ENCODE data around the gene PLET1. TPM values are rescaled to one million over a fixed set of nuclear protein-coding genes. Genes with fewer than 3 reads are reported as not detected.
A peak's percentile ranks its signal among the peaks of the same experiment; 100 is the strongest.

Gene PLET1
- total and polyA plus RNA-seq, 7 experiments from 2014 or later, result not detected

GRCh38 chr11:112216561-112217105, 44.0 kb downstream of the PLET1 start:
- intact Hi-C loops (cut with micrococcal nuclease), result loop anchor here (5.0 kb wide), 3 partner anchors 284 to 1581 kb away; no protein-coding TSS in a partner anchor
- H3K27ac ChIP-seq (ENCODE audit: low read depth, low read length), result no peak overlapping the region
- DNase-seq (no peak), ATAC-seq (no peak)
- no peaks in the 10 kb centered on the region for H3K4me1 ChIP-seq (ENCODE audit: control insufficient read depth in 2 of 2, insufficient read depth in 2 of 2, low read length in 2 of 2)
- no peak overlapping the region for H3K4me3 ChIP-seq (ENCODE audit: low read length)
- Mint-ChIP-seq H3K9me3 (no peaks in the 10 kb centered on the region), H3K27ac (no peak overlapping the region), H3K4me1 (peaks cover 0 to 20% (median 6%) of the 10 kb centered on the region in 7 donors), H3K4me3 (no peak overlapping the region), H3K36me3 (no peaks in the 10 kb centered on the region), H3K27me3 (peaks cover 0 to 9% (median 0%) of the 10 kb centered on the region in 5 donors)
- no peaks in the 10 kb centered on the region for H3K27me3 ChIP-seq (ENCODE audit: control insufficient read depth in 2 of 2, insufficient read depth in 2 of 2, low read length in 2 of 2)
- no peaks in the 10 kb centered on the region for H3K9me3 ChIP-seq (ENCODE audit: control insufficient read depth in 2 of 3, low read length in 3 of 3)
- ChIA-PET CTCF (interaction anchor here (1.2 to 8.2 kb wide), 3 partner anchors 65 to 237 kb away, joined by 3 to 141 read pairs (median 4); no protein-coding TSS in a partner anchor), POLR2A (no interaction called here)
- no peaks in the 10 kb centered on the region for H3K36me3 ChIP-seq (ENCODE audit: control insufficient read depth in 2 of 3, insufficient read depth in 3 of 3, low read length in 3 of 3)

GRCh38 chr11:112215621-112216020, 45.0 kb downstream of the PLET1 start:
- Mint-ChIP-seq H3K36me3 (no peaks in the 10 kb centered on the region), H3K27ac (no peak overlapping the region), H3K9me3 (no peaks in the 10 kb centered on the region), H3K4me1 (peaks cover 0 to 23% (median 11%) of the 10 kb centered on the region in 7 donors), H3K27me3 (peaks cover 0 to 11% (median 0%) of the 10 kb centered on the region in 5 donors), H3K4me3 (no peak overlapping the region)
- ChIA-PET POLR2A (no interaction called here), CTCF (interaction anchor here (0.6 to 1.2 kb wide), 2 partner anchors 67 to 900 kb away, joined by 3 to 4 read pairs; no protein-coding TSS in a partner anchor)
- intact Hi-C loops (cut with micrococcal nuclease), result loop anchor here (5.0 kb wide), 3 partner anchors 283 to 1582 kb away; no protein-coding TSS in a partner anchor
- DNase-seq, result no peak
- no peaks in the 10 kb centered on the region for H3K4me1 ChIP-seq (ENCODE audit: control insufficient read depth in 2 of 2, insufficient read depth in 2 of 2, low read length in 2 of 2)
- no peaks in the 10 kb centered on the region for H3K36me3 ChIP-seq (ENCODE audit: control insufficient read depth in 2 of 3, insufficient read depth in 3 of 3, low read length in 3 of 3)
- H3K27ac ChIP-seq (ENCODE audit: low read depth, low read length), result no peak overlapping the region
- ATAC-seq, result no peak
- no peaks in the 10 kb centered on the region for H3K9me3 ChIP-seq (ENCODE audit: control insufficient read depth in 2 of 3, low read length in 3 of 3)
- no peaks in the 10 kb centered on the region for H3K27me3 ChIP-seq (ENCODE audit: control insufficient read depth in 2 of 2, insufficient read depth in 2 of 2, low read length in 2 of 2)
- no peak overlapping the region for H3K4me3 ChIP-seq (ENCODE audit: low read length)

GRCh38 chr11:112213753-112214152, 46.9 kb downstream of the PLET1 start:
- no peak for DNase-seq
- H3K9me3 ChIP-seq (ENCODE audit: control insufficient read depth in 2 of 3, low read length in 3 of 3), result no peaks in the 10 kb centered on the region
- H3K9me3 Mint-ChIP-seq, result no peaks in the 10 kb centered on the region
- ChIA-PET POLR2A (no interaction called here), CTCF (interaction anchor here (1.6 to 1.8 kb wide), 2 partner anchors 9 to 66 kb away, joined by 4 to 6 read pairs; no protein-coding TSS in a partner anchor)
- H3K27ac Mint-ChIP-seq, result no peak overlapping the region
- H3K4me3 Mint-ChIP-seq, result no peak overlapping the region
- H3K27ac ChIP-seq (ENCODE audit: low read depth, low read length), result no peak overlapping the region
- no peaks in the 10 kb centered on the region for H3K27me3 ChIP-seq (ENCODE audit: control insufficient read depth in 2 of 2, insufficient read depth in 2 of 2, low read length in 2 of 2)
- H3K27me3 Mint-ChIP-seq, result peaks cover 0 to 26% (median 4%) of the 10 kb centered on the region in 5 donors
- H3K36me3 ChIP-seq (ENCODE audit: control insufficient read depth in 2 of 3, insufficient read depth in 3 of 3, low read length in 3 of 3), result no peaks in the 10 kb centered on the region
- ATAC-seq, result no peak
- no peaks in the 10 kb centered on the region for H3K36me3 Mint-ChIP-seq
- intact Hi-C loops (cut with micrococcal nuclease), result no loop called here
- H3K4me3 ChIP-seq (ENCODE audit: low read length), result no peak overlapping the region
- H3K4me1 ChIP-seq (ENCODE audit: control insufficient read depth in 2 of 2, insufficient read depth in 2 of 2, low read length in 2 of 2), result no peaks in the 10 kb centered on the region
- H3K4me1 Mint-ChIP-seq, result peaks cover 0 to 12% (median 11%) of the 10 kb centered on the region in 7 donors

DNA sequence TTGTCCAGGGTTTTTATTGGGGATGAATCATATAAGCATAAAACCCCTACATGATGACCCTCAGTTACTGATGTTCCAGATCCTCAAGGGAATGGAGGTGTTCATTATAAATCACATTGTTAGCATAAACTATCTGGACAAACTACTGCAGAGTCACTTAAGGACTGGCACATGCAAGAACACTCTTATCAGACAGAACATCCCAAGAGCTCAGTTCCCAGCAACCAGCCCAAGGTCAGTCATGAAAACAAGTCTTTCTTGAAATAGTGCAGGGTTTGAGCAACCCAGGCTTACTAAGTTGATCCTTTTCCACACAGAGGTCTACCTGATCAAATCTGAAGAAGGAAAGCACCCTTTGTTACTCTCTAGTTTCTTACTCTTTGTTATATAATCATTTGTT, 48.0 kb downstream of the PLET1 start:
- no peaks in the 10 kb centered on the region for H3K36me3 ChIP-seq (ENCODE audit: control insufficient read depth in 2 of 3, insufficient read depth in 3 of 3, low read length in 3 of 3)
- Mint-ChIP-seq H3K27me3 (peaks cover 0 to 32% (median 4%) of the 10 kb centered on the region in 5 donors), H3K27ac (no peak overlapping the region), H3K4me3 (no peak overlapping the region), H3K4me1 (peaks cover 0 to 12% (median 11%) of the 10 kb centered on the region in 7 donors), H3K36me3 (no peaks in the 10 kb centered on the region), H3K9me3 (no peaks in the 10 kb centered on the region)
- no peaks in the 10 kb centered on the region for H3K27me3 ChIP-seq (ENCODE audit: control insufficient read depth in 2 of 2, insufficient read depth in 2 of 2, low read length in 2 of 2)
- no peaks in the 10 kb centered on the region for H3K9me3 ChIP-seq (ENCODE audit: control insufficient read depth in 2 of 3, low read length in 3 of 3)
- POLR2A ChIA-PET, result no interaction called here
- CTCF ChIA-PET, result no interaction called here
- no peak overlapping the region for H3K27ac ChIP-seq (ENCODE audit: low read depth, low read length)
- ATAC-seq (no peak), DNase-seq (no peak)
- intact Hi-C loops (cut with micrococcal nuclease), result no loop called here
- H3K4me1 ChIP-seq (ENCODE audit: control insufficient read depth in 2 of 2, insufficient read depth in 2 of 2, low read length in 2 of 2), result no peaks in the 10 kb centered on the region
- H3K4me3 ChIP-seq (ENCODE audit: low read length), result no peak overlapping the region

DNA sequence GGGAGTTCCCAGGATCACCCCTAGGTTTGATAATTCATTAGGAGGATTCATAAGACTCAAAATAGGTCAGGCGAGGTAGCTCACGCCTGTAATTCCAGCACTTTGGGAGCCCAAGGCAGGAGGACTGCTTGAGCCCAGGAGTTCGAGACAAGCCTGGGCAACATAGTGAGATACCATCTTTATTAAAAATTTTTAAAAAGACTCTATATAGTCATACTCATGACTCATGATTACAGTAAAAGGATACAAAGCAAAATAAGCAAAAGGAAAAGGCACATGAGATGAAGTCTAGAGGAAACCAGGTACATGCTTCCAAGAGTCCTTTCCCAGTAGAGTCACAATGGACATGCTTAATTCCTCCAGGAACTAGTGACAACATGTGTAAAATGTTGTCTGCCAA, 48.4 kb downstream of the PLET1 start:
- intact Hi-C loops (cut with micrococcal nuclease), result no loop called here
- Histone ChIP-seq H3K27ac (ENCODE audit: low read depth, low read length) (no peak overlapping the region), H3K4me3 (ENCODE audit: low read length) (no peak overlapping the region), H3K9me3 (ENCODE audit: control insufficient read depth in 2 of 3, low read length in 3 of 3) (no peaks in the 10 kb centered on the region), H3K36me3 (ENCODE audit: control insufficient read depth in 2 of 3, insufficient read depth in 3 of 3, low read length in 3 of 3) (no peaks in the 10 kb centered on the region), H3K27me3 (ENCODE audit: control insufficient read depth in 2 of 2, insufficient read depth in 2 of 2, low read length in 2 of 2) (no peaks in the 10 kb centered on the region), H3K4me1 (ENCODE audit: control insufficient read depth in 2 of 2, insufficient read depth in 2 of 2, low read length in 2 of 2) (no peaks in the 10 kb centered on the region)
- Mint-ChIP-seq H3K9me3 (no peaks in the 10 kb centered on the region), H3K27ac (no peak overlapping the region), H3K4me3 (no peak overlapping the region), H3K36me3 (no peaks in the 10 kb centered on the region), H3K27me3 (peaks cover 0 to 35% (median 4%) of the 10 kb centered on the region in 5 donors), H3K4me1 (peaks cover 0 to 12% (median 11%) of the 10 kb centered on the region in 7 donors)
- no peak for DNase-seq
- ChIA-PET POLR2A (no interaction called here), CTCF (no interaction called here)
- no peak for ATAC-seq

- no peaks in the 10 kb centered on the region for H3K4me1 ChIP-seq (ENCODE audit: control insufficient read depth in 2 of 2, insufficient read depth in 2 of 2, low read length in 2 of 2)
- Mint-ChIP-seq H3K4me1 (peaks cover 0 to 12% (median 11%) of the 10 kb centered on the region in 7 donors), H3K27me3 (peaks cover 0 to 41% (median 4%) of the 10 kb centered on the region in 5 donors), H3K36me3 (peaks cover 0 to 5% (median 0%) of the 10 kb centered on the region in 5 donors), H3K9me3 (no peaks in the 10 kb centered on the region), H3K27ac (no peak overlapping the region), H3K4me3 (peak overlapping the region in 1 of 10 donors; percentile 29)
- ChIA-PET POLR2A (no interaction called here), CTCF (no interaction called here)
- H3K27me3 ChIP-seq (ENCODE audit: control insufficient read depth in 2 of 2, insufficient read depth in 2 of 2, low read length in 2 of 2), result no peaks in the 10 kb centered on the region
- ATAC-seq (no peak), DNase-seq (no peak)
- no peak overlapping the region for H3K4me3 ChIP-seq (ENCODE audit: low read length)
- H3K9me3 ChIP-seq (ENCODE audit: control insufficient read depth in 2 of 3, low read length in 3 of 3), result no peaks in the 10 kb centered on the region
- H3K36me3 ChIP-seq (ENCODE audit: control insufficient read depth in 2 of 3, insufficient read depth in 3 of 3, low read length in 3 of 3), result no peaks in the 10 kb centered on the region
- no peak overlapping the region for H3K27ac ChIP-seq (ENCODE audit: low read depth, low read length)
- intact Hi-C loops (cut with micrococcal nuclease), result no loop called here
Measured at GRCh38 chr11:112211536-112211935, 49.1 kb downstream of the PLET1 start.

DNA sequence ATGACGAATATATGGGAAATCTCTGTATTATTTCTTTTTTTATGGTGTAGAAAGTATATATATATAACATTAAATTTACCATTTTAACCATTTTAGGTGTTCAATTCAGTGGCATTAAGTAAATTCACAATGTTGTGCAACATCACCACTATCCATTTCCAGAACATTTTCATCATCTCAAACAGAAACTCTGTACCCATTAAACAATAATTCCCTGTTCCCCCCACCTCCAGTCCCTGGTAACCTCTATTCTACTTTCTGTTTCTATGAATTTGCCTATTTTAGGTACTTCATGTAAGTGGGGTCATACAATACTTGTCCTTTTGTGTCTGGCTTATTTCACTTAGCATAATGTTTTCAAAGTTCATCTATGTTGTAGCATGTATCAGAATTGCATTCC, 49.8 kb downstream of the PLET1 start:
- H3K36me3 Mint-ChIP-seq, result peaks cover 0 to 6% (median 0%) of the 10 kb centered on the region in 5 donors
- no peaks in the 10 kb centered on the region for H3K4me1 ChIP-seq (ENCODE audit: control insufficient read depth in 2 of 2, insufficient read depth in 2 of 2, low read length in 2 of 2)
- H3K9me3 Mint-ChIP-seq, result no peaks in the 10 kb centered on the region
- H3K4me3 ChIP-seq (ENCODE audit: low read length), result no peak overlapping the region
- no peaks in the 10 kb centered on the region for H3K27me3 ChIP-seq (ENCODE audit: control insufficient read depth in 2 of 2, insufficient read depth in 2 of 2, low read length in 2 of 2)
- no peak overlapping the region for H3K27ac Mint-ChIP-seq
- peaks cover 0 to 42% (median 4%) of the 10 kb centered on the region in 5 donors for H3K27me3 Mint-ChIP-seq
- intact Hi-C loops (cut with micrococcal nuclease), result no loop called here
- ChIA-PET CTCF (no interaction called here), POLR2A (no interaction called here)
- no peak for ATAC-seq
- H3K27ac ChIP-seq (ENCODE audit: low read depth, low read length), result no peak overlapping the region
- DNase-seq, result no peak
- H3K4me1 Mint-ChIP-seq, result peaks cover 0 to 12% (median 11%) of the 10 kb centered on the region in 7 donors
- H3K9me3 ChIP-seq (ENCODE audit: control insufficient read depth in 2 of 3, low read length in 3 of 3), result no peaks in the 10 kb centered on the region
- no peaks in the 10 kb centered on the region for H3K36me3 ChIP-seq (ENCODE audit: control insufficient read depth in 2 of 3, insufficient read depth in 3 of 3, low read length in 3 of 3)
- H3K4me3 Mint-ChIP-seq, result no peak overlapping the region

Measured in naive thymus-derived CD4-positive, alpha-beta T cell (primary cell).